ENCODE data around the gene BACE1.
"Not testable (repeated sequence)": the region's sequence is repeated elsewhere in the genome, so short reads cannot be mapped to it uniquely, and the experiment has no call there.

The BACE1 gene

GRCh38 chr11:117272175-117272574 lies 43.9 kb downstream of the BACE1 start:
- DNase-seq, result not testable (repeated sequence)

GRCh38 chr11:117271208-117271607 lies 44.8 kb downstream of the BACE1 start:
- DNase-seq, result no peak

- no peak for DNase-seq
Observed at GRCh38 chr11:117269856-117270255, 46.2 kb downstream of the BACE1 start.

- DNase-seq, result no peak
Observed at GRCh38 chr11:117265745-117266144, 50.3 kb downstream of the BACE1 start.

DNA sequence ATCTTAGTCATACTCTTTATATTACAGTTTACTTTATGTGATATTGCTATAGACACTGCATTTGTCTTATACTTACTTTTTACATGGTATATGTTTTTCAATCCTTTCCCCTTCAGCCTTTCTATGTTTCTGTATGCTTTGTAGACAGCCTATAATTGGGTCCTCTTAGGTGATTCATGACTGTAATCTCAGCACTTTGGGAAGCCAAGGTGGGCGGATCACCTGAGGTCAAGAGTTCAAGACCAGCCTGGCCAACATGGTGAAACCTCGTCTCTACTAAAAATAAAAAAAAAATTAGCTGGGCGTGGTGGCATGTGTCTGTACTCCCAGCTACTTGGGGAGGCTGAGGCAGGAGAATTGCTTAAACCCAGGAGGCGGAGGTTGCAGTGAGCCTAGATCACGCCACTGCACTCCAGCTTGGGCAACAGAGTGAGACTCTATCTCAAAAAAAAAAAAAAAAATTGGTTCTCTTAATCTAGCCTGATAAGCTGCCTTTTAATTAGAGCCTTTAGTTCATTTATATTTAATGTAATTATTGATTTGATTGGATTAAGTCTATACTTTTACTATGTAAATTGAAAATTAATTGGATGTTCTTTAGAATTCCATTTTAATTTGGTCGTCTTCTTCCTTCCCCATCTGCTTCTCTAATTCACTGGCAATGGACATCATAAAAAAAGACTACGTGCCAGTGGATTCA lies 51.3 kb downstream of the BACE1 start:
- DNase-seq, result not testable (repeated sequence)

- DNase-seq, result no peak
Observed at GRCh38 chr11:117259417-117259816, 56.6 kb downstream of the BACE1 start.

- DNase-seq, result no peak
Observed at GRCh38 chr11:117258576-117258975, 57.5 kb downstream of the BACE1 start.

DNA sequence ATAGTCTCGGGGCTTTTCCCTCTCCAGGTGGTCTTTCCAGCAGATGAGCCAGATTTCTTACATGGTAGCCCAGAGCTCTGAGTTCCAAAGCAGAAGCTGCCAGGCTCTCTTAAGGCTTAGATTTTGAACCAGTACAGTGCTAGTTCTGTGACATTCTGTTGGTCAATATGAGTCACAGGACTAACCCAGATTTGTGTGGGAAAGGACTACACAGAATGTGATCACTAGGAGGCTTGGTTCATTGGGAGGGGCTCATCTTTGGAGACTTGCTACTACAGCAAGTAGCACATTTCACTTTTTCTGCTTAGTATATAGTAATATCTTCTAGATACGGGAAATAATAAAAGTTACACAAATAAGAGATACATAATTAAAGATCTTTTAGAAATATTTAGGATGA lies 59.5 kb downstream of the BACE1 start:
- no peak for DNase-seq

GRCh38 chr11:117255966-117256365 lies 60.1 kb downstream of the BACE1 start:
- DNase-seq, result no peak

DNA sequence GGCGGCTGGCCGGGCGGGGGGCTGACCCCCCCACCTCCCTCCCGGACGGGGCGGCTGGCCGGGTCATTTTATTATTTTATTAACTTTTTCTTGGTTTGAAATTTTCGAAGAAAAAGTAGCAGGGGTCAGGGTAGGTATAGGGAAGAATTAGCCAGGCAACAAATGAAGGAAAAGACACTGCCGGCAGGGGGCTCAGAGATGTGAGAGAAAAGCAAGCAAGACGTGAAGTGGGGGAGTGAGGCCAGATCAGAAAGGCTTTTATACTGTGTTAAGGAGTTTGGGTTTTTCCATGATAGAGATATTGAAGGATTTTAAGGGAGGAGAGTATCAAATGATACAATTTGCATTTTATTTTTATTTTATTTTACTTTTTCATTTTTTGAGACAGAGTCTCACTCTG lies 64.5 kb downstream of the BACE1 start:
- DNase-seq, result no peak

DNA sequence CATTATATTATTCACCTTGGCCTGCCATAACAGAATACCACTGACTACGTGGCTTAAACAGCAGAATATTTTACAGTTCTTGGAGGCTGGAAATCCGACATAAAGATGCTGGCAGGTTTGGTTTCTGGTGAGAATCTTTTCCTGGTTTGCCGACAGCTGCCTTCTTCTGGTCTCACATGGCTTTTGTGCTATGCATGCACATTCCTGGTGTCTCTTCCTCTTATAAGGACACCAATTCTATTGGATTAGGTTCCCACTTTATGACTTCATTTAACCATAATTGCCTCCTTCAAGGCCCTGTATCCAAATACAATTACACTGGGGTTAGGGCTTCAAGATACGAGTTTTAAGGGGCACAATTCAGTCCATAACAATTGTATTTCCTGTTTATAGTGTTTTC lies 66.5 kb downstream of the BACE1 start:
- DNase-seq, result no peak

DNA sequence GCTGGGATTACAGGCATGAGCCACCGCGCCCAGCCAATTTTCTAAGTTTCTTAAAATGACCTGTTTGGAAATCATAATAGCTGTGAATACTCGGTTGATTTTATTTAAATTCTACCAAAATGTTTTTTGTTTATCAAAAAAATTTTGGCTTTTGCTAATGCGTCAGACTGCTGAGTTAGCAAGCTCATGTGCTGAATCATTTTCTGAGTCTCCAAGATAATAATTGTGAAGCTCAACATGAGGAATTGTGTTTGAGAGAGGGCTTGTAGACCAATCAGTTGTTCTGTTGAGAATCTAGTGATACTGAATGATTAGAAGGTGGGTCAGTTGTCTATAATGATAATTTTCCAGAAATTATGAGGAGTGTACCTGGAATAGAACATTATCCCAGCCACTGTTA lies 67.7 kb downstream of the BACE1 start:
- no peak for DNase-seq

DNA sequence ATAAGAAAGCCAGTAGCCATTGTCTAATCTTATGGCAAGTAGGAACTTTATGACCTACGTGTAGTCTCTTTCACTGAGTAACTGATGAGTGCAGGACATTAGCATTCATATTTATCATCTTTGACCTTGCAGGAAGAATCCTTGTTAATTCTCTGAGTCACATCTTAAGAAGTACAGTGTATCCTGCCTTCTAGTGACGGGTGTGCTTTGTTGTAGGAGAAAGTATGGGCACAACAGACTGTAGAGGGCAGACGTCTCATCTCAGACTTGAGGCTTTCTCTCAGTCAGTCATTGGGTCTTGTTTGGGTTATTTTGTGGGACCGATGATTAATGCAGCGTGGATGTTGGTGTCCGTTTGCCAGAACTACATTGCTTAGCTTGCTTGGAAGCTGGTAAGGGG lies 76.8 kb downstream of the BACE1 start:
- no peak for DNase-seq

- DNase-seq, result no peak
Observed at GRCh38 chr11:117238221-117238620, 77.8 kb downstream of the BACE1 start.

All from activated CD8-positive, alpha-beta memory T cell treated with anti-CD3 and anti-CD28 coated beads for 24 hours (primary cell).